K562 (cell line): Measurements from ENCODE around the gene KLHL33. TPM values are rescaled to one million over a fixed set of nuclear protein-coding genes. Genes with fewer than 3 reads are reported as not detected.
A peak's percentile ranks its signal among the peaks of the same experiment; 100 is the strongest.

ENCODE experiments used
- ATAC-seq: fragments of 200-7000 bp; cut with Tn5 transposase; 3 replicates; pipeline ENCODE4 v1.9.1; 2020; ENCODE audit warnings: moderate library complexity
- BruUV-seq: library from RNA; stranded (reverse); fragments of 400-500 nt; replicated peaks from 2 replicates; lab custom pipeline; 2021; lab: Mats Ljungman, UMichigan
- CTCF ChIA-PET: fragments of 300-600 bp; formaldehyde crosslinking; extraction: SDS; loops from one replicate; lab custom pipeline; 2021; ENCODE audit warnings: low intra/inter-chr PET ratio; lab: Yijun Ruan, JAX
- POLR2A ChIA-PET: fragments of 300-600, 350-650 bp; sonication (Branson Sonifier 250); formaldehyde crosslinking; extraction: SDS; loops from one replicate; lab custom pipeline; 2021; ENCODE audit warnings: antibody characterized with exemption, inconsistent platforms; lab: Yijun Ruan, JAX
- DNase-seq, 4 experiments: peaks; one replicate each; pipeline versions ENCODE4 v3.0.0 to v3.0.0-alpha.2; 2011 to 2018; ENCODE audit warnings: low spot score in 3 of 4, mixed read lengths in 3 of 4; ENCODE audit errors: extremely low read depth in 1 of 4
- FAIRE-seq: peaks from 2 replicates; lab custom pipeline; 2011; peaks lifted over from hg19 to GRCh38; lab: Jason Lieb, UNC
- H2AFZ ChIP-seq: 2 replicates; pipeline ENCODE4 v1.6.0; 2011; ENCODE audit warnings: low read depth, low read length, control low read depth, inconsistent platforms
- H3K27ac ChIP-seq: fragments of 200-600 bp; 3 replicates; pipeline ENCODE4 v1.8.0; 2011; ENCODE audit warnings: low read depth, mild to moderate bottlenecking, control low read depth, inconsistent platforms, low read length, moderate library complexity, mixed read lengths; ENCODE audit errors: extremely low read depth
- H3K27me3 ChIP-seq, 2 experiments: fragments of 300-600 bp in 1 of 2; 2 replicates in 1 of 2; 3 replicates in 1 of 2; pipeline versions ENCODE4 v1.6.0 to v1.8.0; 2011; ENCODE audit warnings: inconsistent platforms in 2 of 2, low read length in 2 of 2, mild to moderate bottlenecking in 1 of 2, mixed read lengths in 1 of 2, moderate library complexity in 1 of 2; ENCODE audit not compliant: control insufficient read depth in 2 of 2, insufficient read depth in 2 of 2
- H3K36me3 ChIP-seq: fragments of 300-600 bp; 3 replicates; pipeline ENCODE4 v1.8.0; 2011; ENCODE audit warnings: mild to moderate bottlenecking, low read length, inconsistent platforms; ENCODE audit not compliant: control insufficient read depth, insufficient read depth
- H3K4me1 ChIP-seq, 2 experiments: fragments of 200-600 bp in 1 of 2; replicated peaks in 1 of 2; 2 replicates in 1 of 2; 3 replicates in 1 of 2; pipeline versions ENCODE4 v1.5.1 to v1.8.0; 2011; ENCODE audit warnings: inconsistent platforms in 2 of 2, low read length in 2 of 2, mild to moderate bottlenecking in 1 of 2, mixed read lengths in 1 of 2, moderate library complexity in 1 of 2; ENCODE audit not compliant: control insufficient read depth in 2 of 2, insufficient read depth in 2 of 2
- H3K4me2 ChIP-seq: 2 replicates; pipeline ENCODE4 v1.6.1; 2011; ENCODE audit warnings: low read length, control low read depth, inconsistent platforms, mixed read lengths; ENCODE audit not compliant: insufficient read depth
- H3K4me3 ChIP-seq: fragments of 200-600 bp; sonication (generic), shearing (Covaris generic); 2 replicates; pipeline ENCODE4 v1.5.1; 2016; ENCODE audit warnings: control low read depth, inconsistent platforms
- H3K79me2 ChIP-seq: fragments of 200-600 bp; 3 replicates; pipeline ENCODE4 v1.8.0; 2011; ENCODE audit warnings: low read length, inconsistent platforms; ENCODE audit not compliant: control insufficient read depth, insufficient read depth
- H3K9ac ChIP-seq, 2 experiments: 2 replicates each; pipeline versions ENCODE4 v1.6.0 to v1.6.1; 2011; ENCODE audit warnings: low read depth in 2 of 2, low read length in 2 of 2, control low read depth in 1 of 2, inconsistent platforms in 1 of 2, mild to moderate bottlenecking in 1 of 2, mixed read lengths in 1 of 2; ENCODE audit not compliant: insufficient read depth in 1 of 2
- H3K9me1 ChIP-seq: one replicate; pipeline ENCODE4 v1.6.0; 2011; ENCODE audit warnings: inconsistent platforms, mild to moderate bottlenecking, low read length, moderate library complexity; ENCODE audit not compliant: control insufficient read depth, insufficient read depth
- H3K9me3 ChIP-seq: replicated peaks from 2 replicates; pipeline ENCODE4 v1.5.1; 2011; ENCODE audit warnings: low read depth, low read length, inconsistent platforms; ENCODE audit not compliant: control insufficient read depth, insufficient read depth
- H4K20me1 ChIP-seq: replicated peaks from 2 replicates; pipeline ENCODE4 v1.6.1; 2011; ENCODE audit warnings: low read length, inconsistent platforms, mixed read lengths; ENCODE audit not compliant: control insufficient read depth, insufficient read depth
- C11orf30 ChIP-seq: fragments of 450-650 bp; IDR thresholded peaks from 2 replicates; pipeline ENCODE4 v1.6.1; 2016; ENCODE audit warnings: low read depth, mild to moderate bottlenecking
- ETS1 ChIP-seq: conservative IDR thresholded peaks from 2 replicates; pipeline ENCODE4 v1.6.1; 2011; ENCODE audit warnings: low read depth, mild to moderate bottlenecking, low read length; ENCODE audit not compliant: control insufficient read depth
- REST ChIP-seq, 2 experiments: fragments of 450-650 bp; formaldehyde crosslinking in 1 of 2; IDR thresholded peaks; 2 replicates each; pipeline versions ENCODE4 v1.4.0 to v1.6.1; 2014 to 2020; ENCODE audit warnings: mild to moderate bottlenecking in 2 of 2, borderline replicate concordance in 1 of 2, low read depth in 1 of 2
- SMARCE1 ChIP-seq: fragments of 450-650 bp; IDR thresholded peaks from 2 replicates; pipeline ENCODE4 v1.7.1; 2016; ENCODE audit warnings: mild to moderate bottlenecking
- TGIF2 ChIP-seq: sonication (generic); formaldehyde crosslinking; IDR thresholded peaks from 2 replicates; pipeline ENCODE4 v1.8.1; 2022; ENCODE audit warnings: mild to moderate bottlenecking, missing genetic modification reagents, moderate library complexity
- TSC22D4 ChIP-seq: fragments of 450-650 bp; IDR thresholded peaks from 2 replicates; pipeline ENCODE4 v1.6.1; 2016; ENCODE audit warnings: missing genetic modification characterization, missing biosample characterization, control low read depth
- ZNF740 ChIP-seq, 3 experiments: fragments of 200-800 bp in 1 of 3; sonication (Bioruptor generic) in 1 of 3; sonication (generic) in 1 of 3; formaldehyde crosslinking in 1 of 3; IDR thresholded peaks; 2 replicates each; pipeline versions ENCODE4 v1.6.1 to v1.8.0; 2016 to 2022; ENCODE audit warnings: mild to moderate bottlenecking in 2 of 3, missing compliant biosample characterization in 2 of 3, missing genetic modification characterization in 2 of 3, missing genetic modification reagents in 1 of 3
- WGBS: fragments of 100-300 bp; shearing (Covaris generic); methylation state at CpG from one replicate; pipeline ENCODE4 v1.1.6; 2016; ENCODE audit warnings: low coverage, mixed read lengths; ENCODE audit not compliant: insufficient coverage; ENCODE audit errors: missing lambda C conversion rate; 5-methylcytosine and 5-hydroxymethylcytosine counted together
- in situ Hi-C: fragments of 300-500 bp; cut with MboI; formaldehyde crosslinking; loops from 4 replicates; pipeline ENCODE4 v1.15.0; 2018; ENCODE audit warnings: inconsistent platforms, mixed read lengths
- intact Hi-C: fragments of 100-400 bp; cut with micrococcal nuclease; formaldehyde crosslinking; loops from 2 replicates; pipeline ENCODE4 v1.14.2; 2022
- polyA plus RNA-seq, 8 experiments: library from polyadenylated mRNA; depleted of rRNA in 4 of 8; stranded (reverse) in 5 of 8; unstranded in 3 of 8; fragments of >200 nt; fragmentation: Nextera tagmentation in 2 of 8; fragmentation: Illumina TruSeq in 1 of 8; extraction: Ambion mirVana in 2 of 8; extraction: Trizol in 1 of 8; gene quantifications; 2 replicates each; pipeline versions ENCODE4 v1.2.1 to v1.2.3, GENCODE V29; 2011 to 2014; ENCODE audit warnings: inconsistent platforms in 1 of 8, missing spikeins in 1 of 8
- total RNA-seq, 7 experiments: library from RNA; depleted of rRNA in 6 of 7; stranded (reverse); fragments of >200 nt in 6 of 7; fragmentation: Illumina TruSeq in 2 of 7; extraction: Trizol in 2 of 7; gene quantifications; 2 replicates each; pipeline versions ENCODE4 v1.2.1 to v1.2.3, GENCODE V29; 2011 to 2021; ENCODE audit warnings: low replicate concordance in 1 of 7

The KLHL33 gene
- total and polyA plus RNA-seq, 9 of the 15 experiments (the other 6 are each of a cell fraction or from before 2014, with no cell fraction given): 0.04 to 0.27 (median 0.13) TPM; not detected in 6

GRCh38 chr14:20416223-20416622 lies 19.7 kb downstream of the KLHL33 start (continued):
- TF ChIP-seq TSC22D4 (tag): no peak
- TF ChIP-seq ETS1: no peak
- TF ChIP-seq TGIF2 (CRISPR knock-in tag): no peak

- FAIRE-seq: peak; percentile 91
- CTCF ChIA-PET: interaction anchor here (1.7 kb wide), 1 partner anchor 193 kb away, joined by 5 read pairs; no protein-coding TSS in a partner anchor
- no peaks in the 10 kb centered on the region for H3K9me3 ChIP-seq
- in situ Hi-C loops (loop anchor here (10.0 kb wide), 1 partner anchor 189 kb away; no protein-coding TSS in a partner anchor), intact Hi-C loops (loop anchor here (2.0 kb wide), 1 partner anchor 191 kb away; no protein-coding TSS in a partner anchor)
- peak; percentile 76 for ATAC-seq
- no peak overlapping the region for H3K4me3 ChIP-seq
- H4K20me1 ChIP-seq: no peaks in the 10 kb centered on the region
- H3K9ac ChIP-seq: no peak overlapping the region
- H3K27me3 ChIP-seq: no peaks in the 10 kb centered on the region
- peaks cover 6 to 13% of the 10 kb centered on the region in 2 experiments; a peak in 4 of 5 replicates for H3K4me1 ChIP-seq
- H3K36me3 ChIP-seq: no peaks in the 10 kb centered on the region
- no peaks in the 10 kb centered on the region for H3K9me1 ChIP-seq
- peak; percentile 28 to 70 (median 39) for DNase-seq
- POLR2A ChIA-PET: interaction anchor here (0.6 to 1.0 kb wide), 3 partner anchors 9 to 54 kb away, joined by 3 to 4 read pairs (median 3); partner anchors contain the start of genes PIP4P1 and PNP
- BruUV-seq: no TSS peak
- H2AFZ ChIP-seq: peak overlapping the region; percentile 90
- no peaks in the 10 kb centered on the region; the same call in none of the 3 replicates for H3K79me2 ChIP-seq
- H3K27ac ChIP-seq: no peak overlapping the region
- WGBS: 4% methylated on average over 3 of the region's 3 CpGs
- no peak overlapping the region for H3K4me2 ChIP-seq
- TF ChIP-seq REST (IDR thresholded peaks at IDR 0.05; ENCODE audit: borderline replicate concordance) (peak; percentile 32; the same call in 1 of the 2 replicates), REST (CRISPR knock-in tag; IDR thresholded peaks at IDR 0.05; ENCODE audit: low read depth) (no peak), C11orf30 (peak; percentile 12; the same call in 1 of the 2 replicates), SMARCE1 (no peak), ZNF740 (CRISPR knock-in tag; IDR thresholded peaks at IDR 0.05) (no peak), ZNF740 (tag; IDR thresholded peaks at IDR 0.05) (no peak)
These were observed 20.2 kb downstream of the KLHL33 start for GRCh38 chr14:20415782-20416206.
